Measurements from ENCODE around the gene EMCN.

DNA sequence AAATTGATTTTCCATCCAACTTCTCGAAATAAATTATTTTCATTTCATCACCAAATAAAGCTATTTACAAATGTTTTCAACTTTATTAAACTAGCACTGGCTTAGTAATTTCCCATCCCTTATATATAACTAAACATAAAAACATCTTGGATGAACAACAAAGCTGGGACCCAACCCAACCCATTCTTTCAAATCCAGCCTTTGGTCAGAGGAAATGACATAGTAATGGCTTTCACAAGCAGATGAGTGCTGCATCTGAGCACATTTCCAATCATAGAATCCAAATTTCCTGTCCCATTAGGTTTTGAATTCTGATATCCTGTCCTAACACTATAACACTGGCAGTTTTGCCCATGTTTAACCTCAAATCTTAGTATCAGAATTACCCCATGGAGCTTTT is 7.9 kb upstream of the EMCN start:
- TF ChIP-seq CTCF (IDR thresholded peaks at IDR 0.05) = no peak
- TF ChIP-seq POLR2A (IDR thresholded peaks at IDR 0.05) = no peak
